GM18502 (cell line): Measurements from ENCODE around the gene NIM1K.
A peak's percentile ranks its signal among the peaks of the same experiment; 100 is the strongest.
"Not testable (repeated sequence)": the region's sequence is repeated elsewhere in the genome, so short reads cannot be mapped to it uniquely, and the experiment has no call there.

Experiments
- ATAC-seq: cut with Tn5 transposase; IDR thresholded peaks from one replicate; pipeline ENCODE4 v1.9.1; 2021; ENCODE audit warnings: mild to moderate bottlenecking; ENCODE audit not compliant: unreplicated experiment, poor library complexity

NIM1K gene

DNA sequence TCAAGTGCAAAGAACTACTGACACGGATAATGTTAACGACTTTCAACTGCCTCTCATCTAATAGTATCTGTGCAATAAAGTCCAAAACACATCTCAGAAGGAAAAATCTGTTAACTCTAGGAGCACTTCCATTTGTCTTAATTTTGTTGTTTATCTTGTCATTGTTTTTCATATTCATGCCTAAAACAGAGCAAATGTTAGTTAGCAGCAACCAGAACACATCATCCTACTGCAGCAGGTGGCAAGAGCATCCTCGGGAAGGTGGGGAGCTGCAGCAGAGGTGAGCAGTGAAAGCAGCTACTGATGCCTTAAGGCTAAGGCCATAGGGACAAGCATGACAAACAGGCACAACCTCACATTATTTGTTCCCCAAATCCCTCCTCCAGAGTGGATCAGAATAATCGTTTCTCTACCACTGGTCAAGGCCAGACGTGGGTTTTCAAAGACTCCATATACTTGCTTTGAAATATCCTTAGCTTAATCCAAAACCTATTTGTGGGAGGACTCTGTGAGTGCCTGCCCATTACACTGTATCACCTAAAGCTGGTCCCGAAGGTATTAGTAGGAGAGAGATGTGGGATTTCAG lies 120.1 kb downstream of the NIM1K start:
- ATAC-seq: no peak

DNA sequence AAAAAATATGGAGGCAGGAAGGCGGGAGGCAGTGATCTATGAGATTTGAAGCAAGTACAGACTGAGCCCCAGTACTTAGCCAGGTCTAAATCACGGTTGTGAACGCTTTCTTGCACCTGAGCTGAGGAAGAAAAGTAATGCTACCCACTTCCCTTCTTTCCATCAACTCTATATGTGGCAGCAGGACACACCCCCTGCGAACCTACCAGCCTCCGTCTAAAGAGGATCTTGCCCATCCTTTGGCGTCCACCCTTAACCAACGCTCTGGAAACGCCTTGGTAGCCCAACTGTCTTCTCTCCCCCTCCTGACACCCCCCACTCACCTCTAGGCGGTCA lies 120.6 kb downstream of the NIM1K start:
- peak; percentile 4 for ATAC-seq

DNA sequence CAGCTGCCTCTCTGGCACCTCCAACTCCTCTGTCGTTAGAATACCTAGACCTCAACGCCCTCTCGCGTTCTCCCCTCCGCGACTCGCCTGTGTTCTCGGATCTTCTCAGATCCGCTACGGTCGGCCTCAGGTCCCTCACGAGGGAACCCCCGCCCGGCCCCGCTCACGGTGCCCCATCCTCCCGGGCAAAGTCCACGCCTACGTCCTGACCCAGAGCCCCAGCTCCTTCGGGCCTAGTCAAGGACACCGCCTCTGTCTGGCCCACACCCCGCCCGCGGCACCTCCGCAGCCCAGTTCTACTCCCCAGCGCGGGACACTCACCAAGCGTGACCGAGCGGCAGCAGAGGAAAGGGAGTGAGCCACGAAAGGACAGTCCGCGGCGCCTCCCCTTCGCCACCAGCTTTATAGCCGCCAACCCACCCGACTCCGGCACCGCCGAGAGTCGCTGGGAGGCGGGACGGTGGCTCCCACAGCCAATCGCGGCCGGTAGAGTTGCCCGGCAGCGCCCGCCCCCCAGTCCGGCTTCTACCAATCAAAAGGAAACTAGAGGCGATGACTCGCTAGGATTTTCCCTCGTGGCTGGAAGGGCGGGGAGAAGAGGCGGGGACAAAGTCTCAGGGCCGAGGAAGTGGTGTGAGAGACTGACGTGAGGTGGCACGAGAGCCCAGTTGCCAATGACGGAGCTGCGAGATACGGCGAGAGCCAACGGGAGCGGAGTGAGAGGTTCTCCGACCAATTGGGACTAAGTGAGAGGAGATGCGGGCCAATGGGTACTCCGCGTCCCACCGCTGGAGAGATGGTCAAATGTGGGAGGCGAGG lies 121.2 kb downstream of the NIM1K start, which contains the start of gene HMGCS1:
Gene HMGCS1 (minus strand): TSS at position 378 of the 819 bp plus-strand sequence. CDS start 14,447 bp downstream, outside the sequence.
- ATAC-seq: peak; percentile 95

DNA sequence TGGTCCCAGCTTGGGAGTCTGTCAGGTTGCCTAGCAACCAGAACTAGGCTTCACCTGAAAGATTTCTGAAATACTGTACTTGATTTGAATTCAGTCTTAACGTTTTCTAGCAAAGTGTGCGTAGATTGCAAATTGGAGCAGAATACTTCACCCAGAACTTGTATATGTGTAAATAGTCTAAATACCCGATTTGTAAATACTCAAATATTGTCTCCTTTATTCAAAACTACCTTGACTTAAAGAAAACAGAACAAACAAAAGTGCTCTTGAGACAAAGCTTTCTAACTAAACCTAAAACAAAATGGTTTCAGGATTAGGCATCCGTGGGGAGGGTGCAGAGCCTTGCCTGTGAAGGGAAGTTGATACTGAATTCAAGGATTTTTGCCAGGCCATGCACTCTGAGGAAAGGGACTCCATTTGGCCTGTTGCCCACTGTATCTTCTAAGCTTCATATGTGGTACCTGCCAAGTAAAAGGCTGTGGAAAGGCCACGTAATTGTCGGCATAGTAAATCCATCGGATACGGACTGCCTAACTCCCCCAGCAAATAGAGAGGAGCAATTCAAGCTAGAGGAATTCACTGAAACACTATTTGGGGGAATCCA lies 121.9 kb downstream of the NIM1K start:
- no peak for ATAC-seq

DNA sequence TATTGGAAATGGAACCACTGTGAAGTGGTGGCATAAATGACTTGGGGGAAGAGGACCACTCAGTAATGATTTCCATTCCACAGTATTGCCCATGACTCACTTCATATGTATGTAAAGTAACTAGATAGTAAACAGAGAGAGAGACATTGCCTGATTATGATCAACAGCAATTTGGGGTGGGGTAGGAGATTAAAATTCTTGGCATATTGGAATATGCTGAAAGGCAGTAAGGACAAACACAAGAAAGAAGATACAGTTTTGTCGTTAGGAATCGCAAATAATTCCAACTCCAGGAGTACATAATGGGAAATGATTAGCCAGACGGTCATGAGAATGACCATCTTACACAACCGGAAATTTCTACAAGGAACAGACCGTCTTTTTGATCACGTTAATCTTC lies 122.7 kb downstream of the NIM1K start:
- no peak for ATAC-seq

DNA sequence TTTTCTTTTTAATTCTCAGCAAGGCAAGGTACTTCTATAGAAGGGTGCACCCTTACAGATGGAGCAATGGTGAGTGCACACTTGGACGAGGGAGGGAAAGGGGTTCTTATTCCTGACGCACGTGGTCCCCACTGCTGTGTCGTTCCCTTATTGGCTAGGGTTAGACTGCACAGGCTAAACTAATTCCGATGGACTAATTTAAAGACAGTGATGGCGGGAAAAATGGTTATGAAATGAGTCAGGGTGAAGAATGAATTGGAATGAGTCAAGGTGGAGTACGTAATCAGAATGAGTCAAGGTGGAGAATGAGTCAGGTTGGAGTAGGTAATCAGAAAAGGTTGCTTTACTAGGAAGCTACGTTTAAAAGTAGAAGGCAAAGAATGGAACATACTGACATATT lies 123.2 kb downstream of the NIM1K start:
- no peak for ATAC-seq

DNA sequence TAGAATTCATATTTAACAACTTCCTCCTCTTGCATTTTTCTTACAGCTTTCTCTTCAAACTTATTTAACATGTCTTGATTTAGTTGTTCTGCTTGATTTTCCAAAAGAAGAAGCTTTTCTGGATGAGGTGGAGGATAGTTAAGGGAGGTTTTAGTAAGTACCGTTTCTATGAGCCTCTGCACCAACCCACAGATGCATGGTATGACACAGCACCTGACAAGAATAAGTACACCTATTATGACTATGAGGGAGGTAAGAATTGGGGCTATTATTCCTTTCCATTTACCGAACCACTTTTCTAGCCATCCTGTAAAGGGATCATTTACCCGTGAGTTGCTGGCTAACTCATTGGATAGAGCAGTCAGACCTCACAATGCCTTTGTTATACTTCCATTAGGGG lies 123.7 kb downstream of the NIM1K start:
- no peak for ATAC-seq

DNA sequence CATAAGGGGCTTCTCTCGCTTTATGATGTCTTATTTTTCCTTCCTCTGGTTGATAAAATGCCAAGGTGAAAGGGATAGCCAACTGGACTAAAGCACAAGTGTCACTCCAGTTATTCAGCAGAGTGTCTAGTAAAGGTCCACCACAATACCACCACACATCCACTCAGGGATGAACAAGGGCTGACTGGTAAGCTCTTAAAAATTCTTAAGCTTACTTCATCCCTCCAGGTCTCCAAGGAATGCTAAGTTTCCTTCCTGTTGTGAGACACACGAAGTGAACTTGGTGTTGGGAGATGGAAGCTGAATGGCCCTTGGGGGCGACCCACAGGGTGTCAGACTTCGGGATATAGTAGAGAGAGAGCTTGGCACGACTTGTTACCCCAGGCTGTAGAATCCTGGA lies 124.4 kb downstream of the NIM1K start:
- no peak for ATAC-seq

DNA sequence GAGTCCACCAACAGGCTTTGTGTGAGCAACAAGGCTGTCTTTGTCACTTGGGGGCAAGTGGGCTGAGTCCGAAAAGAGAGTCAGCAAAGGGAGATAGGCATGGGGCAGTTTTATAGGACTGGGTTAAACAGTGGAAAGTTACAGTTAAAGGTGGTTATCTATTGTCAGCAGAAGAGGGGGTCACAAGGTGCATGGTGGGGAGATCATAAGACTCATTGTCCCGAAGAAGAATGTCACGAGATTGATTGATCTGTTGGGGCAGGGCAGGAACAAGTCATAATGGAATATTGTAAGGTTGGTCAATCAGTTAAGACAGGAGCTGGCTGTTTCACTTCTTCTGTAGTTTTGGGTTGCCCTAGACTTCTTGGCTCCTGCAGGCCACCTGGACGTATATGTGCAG lies 128.8 kb downstream of the NIM1K start:
- no peak for ATAC-seq

DNA sequence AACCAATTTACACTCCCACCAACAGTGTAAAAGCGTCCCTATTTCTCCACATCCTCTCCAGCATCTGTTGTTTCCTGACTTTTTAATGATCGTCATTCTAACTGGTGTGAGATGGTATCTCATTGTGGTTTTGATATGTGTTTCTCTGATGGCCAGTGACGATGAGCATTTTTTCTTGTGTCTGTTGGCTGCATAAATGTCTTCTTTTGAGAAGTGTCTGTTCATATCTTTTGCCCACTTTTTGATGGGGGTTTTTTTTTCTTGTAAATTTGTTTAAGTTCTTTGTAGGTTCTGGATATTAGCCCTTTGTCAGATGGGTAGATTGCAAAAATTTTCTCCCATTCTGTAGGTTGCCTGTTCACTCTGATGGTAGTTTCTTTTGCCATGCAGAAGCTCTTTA lies 131.5 kb downstream of the NIM1K start:
- ATAC-seq: not testable (repeated sequence)

DNA sequence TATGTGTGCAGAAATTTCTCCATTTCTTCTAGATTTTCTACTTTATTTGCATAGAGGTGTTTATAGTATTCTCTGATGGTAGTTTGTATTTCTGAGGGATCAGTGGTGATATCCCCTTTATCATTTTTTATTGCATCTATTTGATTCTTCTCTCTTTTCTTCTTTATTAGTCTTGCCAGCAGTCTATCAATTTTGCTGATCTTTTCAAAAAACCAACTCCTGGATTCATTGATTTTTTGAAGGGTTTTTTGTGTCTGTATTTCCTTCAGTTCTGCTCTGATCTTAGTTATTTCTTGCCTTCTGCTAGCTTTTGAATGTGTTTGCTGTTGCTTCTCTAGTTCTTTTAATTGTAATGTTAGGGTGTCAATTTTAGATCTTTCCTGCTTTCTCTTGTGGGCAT lies 133.6 kb downstream of the NIM1K start:
- ATAC-seq: not testable (repeated sequence)
